GM12891 (cell line): ENCODE measurements around the gene CD164L2.

Source experiments
- PAX5 ChIP-seq: IDR thresholded peaks from 2 replicates; pipeline ENCODE4 v1.6.1; 2011; ENCODE audit warnings: low read length, moderate library complexity, mild to moderate bottlenecking; ENCODE audit not compliant: insufficient read depth, severe bottlenecking
- POLR2A ChIP-seq: IDR thresholded peaks from 2 replicates; pipeline ENCODE4 v1.6.1; 2011; ENCODE audit warnings: low read depth, low read length, control low read depth
- TAF1 ChIP-seq: IDR thresholded peaks from 2 replicates; pipeline ENCODE4 v1.6.1; 2011; ENCODE audit warnings: low read depth, low read length, control low read depth

GRCh38 chr1:27380224-27380623, 2.9 kb downstream of the CD164L2 start:
- no peak for TF ChIP-seq TAF1
- no peak for TF ChIP-seq PAX5
- no peak for TF ChIP-seq POLR2A
